OCI-LY1 (cell line): Measurements from ENCODE around the gene NEU3.

ENCODE experiments used
- H2AFZ ChIP-seq: fragments of 200-600 bp; sonication (generic), shearing (Covaris generic); 2 replicates; pipeline ENCODE4 v1.6.0; 2014; ENCODE audit warnings: antibody characterized with exemption, mild to moderate bottlenecking, low read length
- H3F3A ChIP-seq: fragments of 200-600 bp; sonication (generic), shearing (Covaris generic); 2 replicates; pipeline ENCODE4 v1.6.0; 2014; ENCODE audit warnings: mild to moderate bottlenecking, antibody characterized with exemption, low read length, moderate library complexity; ENCODE audit not compliant: insufficient read depth
- H3K27ac ChIP-seq: fragments of 200-600 bp; sonication (generic); 2 replicates; pipeline ENCODE4 v1.5.1; 2014; ENCODE audit warnings: low read length, mixed run types, mild to moderate bottlenecking, low read depth; ENCODE audit not compliant: poor library complexity, severe bottlenecking
- H3K27me3 ChIP-seq: fragments of 200-600 bp; sonication (generic); 2 replicates; pipeline ENCODE4 v1.6.0; 2014; ENCODE audit warnings: antibody characterized with exemption, mild to moderate bottlenecking, low read length, moderate library complexity; ENCODE audit not compliant: insufficient read depth
- H3K36me3 ChIP-seq: fragments of 200-600 bp; sonication (generic); 2 replicates; pipeline ENCODE4 v1.6.1; 2014; ENCODE audit warnings: mild to moderate bottlenecking, antibody characterized with exemption, low read length, moderate library complexity, mixed read lengths; ENCODE audit not compliant: insufficient read depth
- H3K4me1 ChIP-seq: fragments of 200-600 bp; sonication (generic); 2 replicates; pipeline ENCODE4 v1.5.1; 2014; ENCODE audit warnings: mild to moderate bottlenecking, low read length, moderate library complexity; ENCODE audit not compliant: insufficient read depth, severe bottlenecking
- H3K4me2 ChIP-seq: fragments of 200-600 bp; sonication (generic), shearing (Covaris generic); 2 replicates; pipeline ENCODE4 v1.6.1; 2014; ENCODE audit warnings: low read length
- H3K4me3 ChIP-seq: fragments of 200-600 bp; sonication (generic); 2 replicates; pipeline ENCODE4 v1.5.1; 2014; ENCODE audit warnings: low read length, low read depth, mild to moderate bottlenecking, mixed read lengths; ENCODE audit not compliant: poor library complexity, severe bottlenecking
- H3K79me2 ChIP-seq: fragments of 200-600 bp; shearing (Covaris generic); 2 replicates; pipeline ENCODE4 v1.6.1; 2016; ENCODE audit warnings: mixed run types, low read length, mixed read lengths; ENCODE audit not compliant: insufficient read depth
- H3K9ac ChIP-seq: fragments of 200-600 bp; sonication (generic), shearing (Covaris generic); 2 replicates; pipeline ENCODE4 v1.6.1; 2014; ENCODE audit warnings: mild to moderate bottlenecking, low read length, mixed read lengths
- H3K9me2 ChIP-seq: fragments of 200-600 bp; sonication (generic), shearing (Covaris generic); 2 replicates; pipeline ENCODE4 v1.6.1; 2014; ENCODE audit warnings: low read depth, mild to moderate bottlenecking, low read length, mixed read lengths
- H3K9me3 ChIP-seq: fragments of 200-600 bp; shearing (Covaris generic); 2 replicates; pipeline ENCODE4 v1.6.1; 2014; ENCODE audit warnings: low read length, mixed read lengths
- H4K20me1 ChIP-seq: fragments of 200-600 bp; sonication (generic), shearing (Covaris generic); 2 replicates; pipeline ENCODE4 v1.6.0; 2016; ENCODE audit warnings: mild to moderate bottlenecking, low read length; ENCODE audit not compliant: insufficient read depth
- EZH2 ChIP-seq: fragments of 200-600 bp; sonication (generic), shearing (Covaris generic); IDR thresholded peaks from 2 replicates; pipeline ENCODE4 v1.8.0; 2017; ENCODE audit warnings: borderline replicate concordance, mixed run types, mild to moderate bottlenecking, antibody characterized with exemption, low read length, moderate library complexity, mixed read lengths
- TF ChIP-seq, protein P1 (sequence below): fragments of 200-600 bp; sonication (generic), shearing (Covaris generic); IDR thresholded peaks from 2 replicates; pipeline ENCODE4 v1.5.1; 2017; ENCODE audit warnings: mild to moderate bottlenecking, antibody characterized with exemption, low read length, moderate library complexity, mixed read lengths

The NEU3 gene

DNA sequence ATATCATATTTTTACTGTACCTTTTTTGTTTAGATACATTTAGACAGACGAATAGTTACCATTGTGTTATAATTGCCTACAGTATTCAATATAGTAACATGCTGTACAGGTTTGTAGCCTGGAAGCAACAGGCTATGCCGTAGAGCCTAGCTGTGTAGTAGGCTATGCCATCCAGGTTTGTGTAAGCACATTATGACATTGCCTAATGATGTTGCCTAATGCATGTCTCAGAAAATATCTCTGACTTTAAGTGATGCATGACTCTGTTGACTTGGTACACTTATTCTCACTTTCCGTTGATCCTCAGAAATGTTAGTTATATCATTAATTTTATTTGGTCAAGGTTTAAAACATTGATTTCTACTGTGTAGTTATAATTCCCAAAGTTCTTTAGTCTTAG is 68.1 kb downstream of the NEU3 start:
- no peaks in the 10 kb centered on the region for H3F3A ChIP-seq
- H4K20me1 ChIP-seq, result no peaks in the 10 kb centered on the region
- no peaks in the 10 kb centered on the region for H3K79me2 ChIP-seq
- H3K27me3 ChIP-seq, result no peaks in the 10 kb centered on the region
- H3K4me1 ChIP-seq, result no peaks in the 10 kb centered on the region
- no peak overlapping the region for H3K4me3 ChIP-seq
- TF ChIP-seq, protein P1, sequence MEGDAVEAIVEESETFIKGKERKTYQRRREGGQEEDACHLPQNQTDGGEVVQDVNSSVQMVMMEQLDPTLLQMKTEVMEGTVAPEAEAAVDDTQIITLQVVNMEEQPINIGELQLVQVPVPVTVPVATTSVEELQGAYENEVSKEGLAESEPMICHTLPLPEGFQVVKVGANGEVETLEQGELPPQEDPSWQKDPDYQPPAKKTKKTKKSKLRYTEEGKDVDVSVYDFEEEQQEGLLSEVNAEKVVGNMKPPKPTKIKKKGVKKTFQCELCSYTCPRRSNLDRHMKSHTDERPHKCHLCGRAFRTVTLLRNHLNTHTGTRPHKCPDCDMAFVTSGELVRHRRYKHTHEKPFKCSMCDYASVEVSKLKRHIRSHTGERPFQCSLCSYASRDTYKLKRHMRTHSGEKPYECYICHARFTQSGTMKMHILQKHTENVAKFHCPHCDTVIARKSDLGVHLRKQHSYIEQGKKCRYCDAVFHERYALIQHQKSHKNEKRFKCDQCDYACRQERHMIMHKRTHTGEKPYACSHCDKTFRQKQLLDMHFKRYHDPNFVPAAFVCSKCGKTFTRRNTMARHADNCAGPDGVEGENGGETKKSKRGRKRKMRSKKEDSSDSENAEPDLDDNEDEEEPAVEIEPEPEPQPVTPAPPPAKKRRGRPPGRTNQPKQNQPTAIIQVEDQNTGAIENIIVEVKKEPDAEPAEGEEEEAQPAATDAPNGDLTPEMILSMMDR, result no peak
- TF ChIP-seq EZH2, result no peak
- H3K36me3 ChIP-seq, result no peaks in the 10 kb centered on the region
- no peak overlapping the region for H2AFZ ChIP-seq
- H3K9me3 ChIP-seq, result peaks cover 6% of the 10 kb centered on the region; the same call in 1 of the 2 replicates
- H3K27ac ChIP-seq, result no peak overlapping the region
- no peaks in the 10 kb centered on the region for H3K9me2 ChIP-seq
- no peak overlapping the region for H3K9ac ChIP-seq
- H3K4me2 ChIP-seq, result no peak overlapping the region

DNA sequence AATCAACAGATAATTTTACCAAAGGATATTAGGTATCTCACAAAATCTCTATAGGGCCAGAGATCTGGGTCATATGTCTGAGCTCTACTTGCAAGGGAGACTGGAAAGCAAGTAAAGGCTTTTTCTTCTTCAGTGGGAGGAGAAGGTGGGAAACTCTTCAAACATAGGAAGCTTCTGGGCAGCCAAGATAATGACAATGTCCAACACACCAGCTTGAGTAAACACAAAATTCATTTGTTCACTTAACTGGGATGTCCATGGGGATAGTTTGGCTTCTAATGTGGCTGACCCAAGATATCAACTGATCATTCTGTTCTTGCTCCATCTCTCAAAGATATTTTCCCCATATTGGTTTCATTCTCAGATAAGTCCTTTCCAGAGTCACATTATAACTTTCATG is 70.6 kb downstream of the NEU3 start:
- Histone ChIP-seq H3K4me2 (no peak overlapping the region), H2AFZ (no peak overlapping the region), H3K9me2 (no peaks in the 10 kb centered on the region), H4K20me1 (no peaks in the 10 kb centered on the region), H3K9ac (no peak overlapping the region), H3K4me1 (no peaks in the 10 kb centered on the region), H3F3A (no peaks in the 10 kb centered on the region), H3K27me3 (no peaks in the 10 kb centered on the region), H3K27ac (no peak overlapping the region), H3K9me3 (no peaks in the 10 kb centered on the region), H3K4me3 (no peak overlapping the region), H3K79me2 (no peaks in the 10 kb centered on the region), H3K36me3 (no peaks in the 10 kb centered on the region)
- TF ChIP-seq EZH2, result no peak
- TF ChIP-seq, protein P1, result no peak

DNA sequence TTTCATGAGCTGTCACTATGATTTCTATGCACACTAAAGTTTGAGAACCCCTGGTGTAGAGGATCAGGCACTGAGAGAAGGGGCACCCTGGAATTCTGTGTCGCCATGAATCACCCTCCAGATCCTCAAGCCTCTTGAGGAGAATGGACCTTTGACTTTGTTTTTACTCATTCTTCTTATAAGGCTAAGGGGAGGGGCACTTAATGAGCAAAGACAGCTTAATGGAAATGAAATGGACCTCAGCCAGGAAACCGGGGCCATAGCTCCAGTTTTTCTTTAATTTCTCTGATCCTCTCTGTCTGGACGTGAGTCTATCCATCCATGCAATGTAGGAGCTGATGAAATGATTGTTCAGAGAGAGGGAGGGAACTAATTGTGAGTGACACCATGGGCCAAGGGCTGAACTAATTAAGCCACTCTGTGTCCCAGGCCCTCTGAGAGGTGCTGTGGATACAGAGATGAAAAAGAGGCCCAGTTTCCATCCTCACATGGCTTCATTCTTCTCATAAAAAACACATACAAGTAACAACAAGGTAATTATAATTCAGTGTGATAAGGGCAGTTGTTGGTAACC is 75.1 kb downstream of the NEU3 start:
- no peaks in the 10 kb centered on the region for H3K27me3 ChIP-seq
- no peak overlapping the region for H3K4me2 ChIP-seq
- H3K4me3 ChIP-seq, result no peak overlapping the region
- no peaks in the 10 kb centered on the region for H3F3A ChIP-seq
- no peaks in the 10 kb centered on the region for H3K79me2 ChIP-seq
- H3K9me2 ChIP-seq, result no peaks in the 10 kb centered on the region
- no peak overlapping the region for H2AFZ ChIP-seq
- no peaks in the 10 kb centered on the region for H3K4me1 ChIP-seq
- TF ChIP-seq, protein P1, result no peak
- TF ChIP-seq EZH2, result no peak
- H3K9me3 ChIP-seq, result peaks cover 3% of the 10 kb centered on the region; the same call in 1 of the 2 replicates
- H3K9ac ChIP-seq, result no peak overlapping the region
- H3K36me3 ChIP-seq, result no peaks in the 10 kb centered on the region
- H3K27ac ChIP-seq, result no peak overlapping the region
- no peaks in the 10 kb centered on the region for H4K20me1 ChIP-seq
